ENCODE measurements around the gene IRF2BP1. TPM values are rescaled to one million over a fixed set of nuclear protein-coding genes. Genes with fewer than 3 reads are reported as not detected.

The IRF2BP1 gene
- polyA plus RNA-seq, 1 experiment = 11.9 TPM

- CTCF ChIA-PET = interaction anchor here (0.6 to 5.2 kb wide), 11 partner anchors 14 to 213 kb away, joined by 3 to 49 read pairs (median 3); partner anchors contain the start of gene IRF2BP1
- H3K36me3 ChIP-seq (ENCODE audit: control insufficient read depth, insufficient read depth, low read length) = no peaks in the 10 kb centered on the region; the same call in 1 of the 2 replicates
- H3K4me3 ChIP-seq (ENCODE audit: low read depth, low read length) = peak within 1 kb of the TSS; percentile 31
- peaks cover 24% of the 10 kb centered on the region for H3K27me3 ChIP-seq (ENCODE audit: control insufficient read depth, insufficient read depth, low read length)
- no peak for DNase-seq (ENCODE audit: low read depth)
- peak; percentile 48 for TF ChIP-seq CTCF (IDR thresholded peaks at IDR 0.05; ENCODE audit: insufficient read depth, low read depth, low read length)
- POLR2A ChIA-PET = interaction anchor here (0.9 kb wide), 1 partner anchor 22 kb away, joined by 3 read pairs; the partner anchor contains the start of gene IRF2BP1
These were observed 21.9 kb downstream of the IRF2BP1 start, which contains the start of gene FOXA3 for GRCh38 chr19:45863840-45864628. TSS of gene FOXA3 (plus strand) at chr19:45864326. CDS start at chr19:45864457, 131 bp downstream.

- POLR2A ChIA-PET = interaction anchor here (0.9 kb wide), 1 partner anchor 23 kb away, joined by 3 read pairs; the partner anchor contains the start of gene IRF2BP1
- no peak for TF ChIP-seq CTCF (IDR thresholded peaks at IDR 0.05; ENCODE audit: insufficient read depth, low read depth, low read length)
- H3K36me3 ChIP-seq (ENCODE audit: control insufficient read depth, insufficient read depth, low read length) = no peaks in the 10 kb centered on the region; the same call in 1 of the 2 replicates
- peak overlapping the region; percentile 31 for H3K4me3 ChIP-seq (ENCODE audit: low read depth, low read length)
- no peak for DNase-seq (ENCODE audit: low read depth)
- peaks cover 24% of the 10 kb centered on the region for H3K27me3 ChIP-seq (ENCODE audit: control insufficient read depth, insufficient read depth, low read length)
- CTCF ChIA-PET = interaction anchor here (1.0 to 5.2 kb wide), 7 partner anchors 13 to 153 kb away, joined by 3 to 49 read pairs (median 6); partner anchors contain the start of gene IRF2BP1
These were observed 22.6 kb downstream of the IRF2BP1 start for GRCh38 chr19:45863335-45863839.

- ChIA-PET CTCF (interaction anchor here (1.0 to 5.2 kb wide), 7 partner anchors 13 to 154 kb away, joined by 3 to 49 read pairs (median 6); partner anchors contain the start of gene IRF2BP1), POLR2A (interaction anchor here (0.9 kb wide), 1 partner anchor 24 kb away, joined by 3 read pairs; the partner anchor contains the start of gene IRF2BP1)
- no peak for TF ChIP-seq CTCF (IDR thresholded peaks at IDR 0.05; ENCODE audit: insufficient read depth, low read depth, low read length)
- peaks cover 2% of the 10 kb centered on the region; the same call in 1 of the 2 replicates for H3K36me3 ChIP-seq (ENCODE audit: control insufficient read depth, insufficient read depth, low read length)
- peak; percentile 91 for DNase-seq (ENCODE audit: low read depth)
- peak within 1 kb of the TSS; percentile 78 for H3K4me3 ChIP-seq (ENCODE audit: low read depth, low read length)
- H3K27me3 ChIP-seq (ENCODE audit: control insufficient read depth, insufficient read depth, low read length) = peaks cover 24% of the 10 kb centered on the region
These were observed 23.2 kb downstream of the IRF2BP1 start, which contains the start of gene SYMPK for GRCh38 chr19:45862564-45863334. TSS of gene SYMPK (minus strand) at chr19:45863147. CDS start at chr19:45854495, 8,652 bp downstream.

DNA sequence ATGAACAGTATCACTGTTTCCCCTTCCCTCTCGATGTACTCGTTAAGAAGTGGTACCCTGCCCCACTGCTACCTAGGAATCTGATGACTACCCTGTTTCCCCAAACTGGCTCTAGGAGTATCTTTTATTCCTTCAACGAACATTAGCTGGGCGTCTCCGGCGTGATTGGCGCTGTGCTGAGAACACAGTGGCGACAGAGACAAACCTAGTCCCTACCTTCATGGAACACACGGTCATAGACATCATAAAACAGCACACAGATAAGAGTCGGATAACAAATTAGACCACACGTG, 23.7 kb downstream of the IRF2BP1 start:
- POLR2A ChIA-PET = no interaction called here
- Histone ChIP-seq H3K4me3 (ENCODE audit: low read depth, low read length) (peak overlapping the region; percentile 78), H3K27me3 (ENCODE audit: control insufficient read depth, insufficient read depth, low read length) (peaks cover 24% of the 10 kb centered on the region), H3K36me3 (ENCODE audit: control insufficient read depth, insufficient read depth, low read length) (peaks cover 2% of the 10 kb centered on the region; the same call in 1 of the 2 replicates)
- CTCF ChIA-PET = interaction anchor here (1.5 kb wide), 1 partner anchor 46 kb away, joined by 7 read pairs; no protein-coding TSS in a partner anchor
- no peak for TF ChIP-seq CTCF (IDR thresholded peaks at IDR 0.05; ENCODE audit: insufficient read depth, low read depth, low read length)
- DNase-seq (ENCODE audit: low read depth) = no peak

Data from BJ (cell line).